Activated CD8-positive, alpha-beta memory T cell treated with anti-CD3 and anti-CD28 coated beads for 36 hours (primary cell): ENCODE measurements around the gene HOOK2. TPM values are rescaled to one million over a fixed set of nuclear protein-coding genes. Genes with fewer than 3 reads are reported as not detected.

Experiments
- CTCF ChIA-PET: fragments of 350-600 bp; sonication (Branson Sonifier 250); formaldehyde crosslinking; loops from one replicate; lab custom pipeline; 2021; ENCODE audit warnings: antibody characterized with exemption; lab: Charles Lee
- POLR2A ChIA-PET: fragments of 350-600 bp; sonication (Branson Sonifier 250); formaldehyde crosslinking; loops from one replicate; lab custom pipeline; 2021; ENCODE audit warnings: antibody characterized with exemption; lab: Charles Lee
- total RNA-seq, 2 experiments: library from RNA; stranded (reverse); gene quantifications; one replicate each; pipeline ENCODE4 v1.2.3, GENCODE V29; 2021

Gene HOOK2
- total RNA-seq, 2 experiments from 2014 or later: 12.9 to 13.1 TPM

DNA sequence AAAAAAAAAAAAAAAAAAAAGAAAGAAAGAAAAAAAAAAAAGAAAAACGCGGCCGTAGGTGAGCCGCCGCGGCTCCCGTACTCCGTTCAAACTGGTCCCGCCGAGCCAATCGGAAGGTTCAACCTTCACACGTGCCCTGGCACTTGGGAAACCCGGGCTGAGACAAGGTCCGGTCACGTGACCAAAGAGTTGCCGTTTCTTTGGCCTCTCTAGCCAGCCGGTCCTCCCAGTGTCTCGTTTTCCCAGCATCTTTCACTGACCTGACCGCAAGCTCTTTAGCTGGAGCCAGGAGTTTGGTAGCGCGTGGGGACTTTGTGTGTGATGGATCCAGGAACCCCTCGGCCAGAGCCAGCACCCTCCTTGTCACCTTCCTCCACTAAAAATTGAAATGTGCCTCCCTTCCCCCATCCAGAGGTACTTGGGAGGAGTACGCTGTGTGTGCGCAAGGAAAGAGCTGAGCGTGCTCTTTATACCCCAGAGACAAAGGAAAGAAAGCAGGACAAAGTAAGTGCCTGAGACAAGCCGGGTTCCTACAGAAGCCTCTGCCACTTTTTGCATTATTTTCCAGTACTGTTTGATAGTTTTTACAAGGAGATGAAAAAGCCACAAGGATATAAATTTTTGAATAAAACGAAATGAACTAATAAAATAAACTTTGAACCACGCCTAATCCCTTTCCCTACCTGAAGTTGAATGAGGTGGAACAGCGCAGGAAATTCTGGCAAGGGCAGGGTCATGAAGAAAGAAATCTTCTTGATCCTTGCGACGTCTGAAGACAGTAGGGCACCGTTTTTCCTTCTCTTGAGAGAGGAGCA, 52.6 kb downstream of the HOOK2 start:
- POLR2A ChIA-PET: interaction anchor here (0.6 to 3.7 kb wide), 9 partner anchors 10 to 409 kb away, joined by 3 to 39 read pairs (median 7); partner anchors contain the start of genes DHPS, RNASEH2A and TRIR
- CTCF ChIA-PET: interaction anchor here (0.9 to 2.5 kb wide), 9 partner anchors 11 to 125 kb away, joined by 3 to 13 read pairs (median 3); partner anchors contain the start of genes GET3, JUNB, RNASEH2A and TRIR

DNA sequence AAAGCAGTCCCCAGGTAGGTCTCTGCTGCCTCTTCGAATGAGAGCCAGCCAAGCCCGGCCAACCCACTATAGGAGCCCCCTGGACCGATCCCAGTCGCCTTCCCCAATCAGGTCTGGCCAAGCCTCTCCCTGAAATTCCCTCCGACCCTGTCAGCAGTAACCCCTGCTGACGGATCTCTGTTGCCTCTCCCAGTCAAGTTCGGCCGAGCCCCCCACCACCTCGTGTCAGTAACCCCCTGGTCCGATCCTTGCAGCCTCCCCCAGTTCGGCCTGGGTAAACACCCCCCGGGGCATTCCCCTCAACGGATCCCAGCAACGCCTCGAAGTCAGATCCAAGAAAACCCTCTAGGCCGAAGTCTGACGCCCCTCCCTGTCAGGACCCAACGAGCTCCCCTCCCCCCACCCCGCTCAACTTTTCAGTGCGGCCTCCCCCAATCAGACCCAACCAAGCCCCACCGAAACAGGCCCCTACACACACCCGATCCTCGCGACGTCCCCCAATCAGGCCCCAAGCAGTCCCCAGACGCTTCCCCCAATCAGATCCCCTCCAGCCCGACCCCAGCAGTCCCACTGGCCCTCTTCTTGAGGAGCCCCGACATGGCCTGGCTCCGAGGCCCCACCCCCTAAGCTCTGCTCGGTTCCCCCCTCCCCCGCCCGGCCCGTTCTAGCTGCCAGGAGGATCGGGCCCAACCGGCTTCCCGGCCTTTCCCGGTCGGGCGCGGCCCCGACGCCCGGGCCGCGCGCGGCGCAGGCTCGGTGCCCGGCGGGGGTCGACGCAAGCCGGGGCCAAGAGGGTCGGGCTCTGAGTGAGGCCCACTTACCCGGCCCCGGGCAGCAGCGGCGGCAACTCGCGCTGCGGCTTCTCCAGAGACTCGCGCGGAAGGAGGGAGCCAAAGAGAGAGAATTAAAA, 53.4 kb downstream of the HOOK2 start:
- ChIA-PET POLR2A (interaction anchor here (0.6 to 3.7 kb wide), 6 partner anchors 8 to 1286 kb away, joined by 3 to 39 read pairs (median 6); partner anchors contain the start of gene TRIR), CTCF (interaction anchor here (0.6 to 2.5 kb wide), 8 partner anchors 11 to 420 kb away, joined by 3 to 13 read pairs (median 4); partner anchors contain the start of genes GET3, JUNB, RNASEH2A and TRIR)

DNA sequence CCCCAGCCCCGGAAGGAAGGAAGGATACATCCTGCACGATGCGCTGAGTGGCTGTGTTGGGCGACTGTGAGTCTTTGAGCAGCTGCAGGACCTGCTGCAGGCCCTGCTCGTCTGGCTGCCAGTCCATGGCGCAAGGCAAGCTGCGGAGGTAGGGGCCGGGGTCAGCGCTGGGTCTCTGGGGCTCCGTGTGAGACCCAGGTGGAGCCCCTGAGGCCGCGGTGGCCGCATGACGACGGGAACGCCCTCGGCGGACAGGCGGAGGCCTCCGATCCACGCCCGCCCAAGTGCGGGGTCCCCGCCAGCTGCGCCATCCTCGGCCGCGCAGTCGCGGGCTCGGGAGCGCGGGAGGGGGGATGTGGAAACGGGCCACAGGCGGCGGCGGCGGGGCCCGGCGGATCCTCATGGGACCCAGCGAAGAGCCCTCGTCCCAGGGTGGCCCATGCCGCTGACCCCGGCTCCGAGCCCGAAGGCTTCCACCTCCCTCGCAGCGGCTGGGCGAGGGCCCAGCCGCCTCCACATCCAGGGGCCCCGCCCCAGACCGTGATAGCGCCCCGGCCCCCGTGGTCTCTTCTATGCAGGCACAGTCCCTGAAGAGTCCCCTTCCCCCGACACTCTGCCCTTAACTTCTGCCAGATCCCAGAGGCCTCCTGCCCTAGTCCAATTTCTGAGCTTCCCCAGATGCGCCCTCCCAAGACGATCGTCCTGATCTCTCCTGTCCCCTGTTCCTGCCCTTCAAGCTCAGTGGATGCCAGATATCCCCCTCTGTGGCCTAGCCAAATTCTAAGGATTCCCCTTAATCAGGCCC, 54.3 kb downstream of the HOOK2 start:
- ChIA-PET CTCF (interaction anchor here (0.8 to 1.2 kb wide), 2 partner anchors 10 to 39 kb away, joined by 3 to 5 read pairs; no protein-coding TSS in a partner anchor), POLR2A (interaction anchor here (0.6 to 3.7 kb wide), 4 partner anchors 7 to 1286 kb away, joined by 3 to 39 read pairs (median 4); partner anchors contain the start of gene TRIR)

DNA sequence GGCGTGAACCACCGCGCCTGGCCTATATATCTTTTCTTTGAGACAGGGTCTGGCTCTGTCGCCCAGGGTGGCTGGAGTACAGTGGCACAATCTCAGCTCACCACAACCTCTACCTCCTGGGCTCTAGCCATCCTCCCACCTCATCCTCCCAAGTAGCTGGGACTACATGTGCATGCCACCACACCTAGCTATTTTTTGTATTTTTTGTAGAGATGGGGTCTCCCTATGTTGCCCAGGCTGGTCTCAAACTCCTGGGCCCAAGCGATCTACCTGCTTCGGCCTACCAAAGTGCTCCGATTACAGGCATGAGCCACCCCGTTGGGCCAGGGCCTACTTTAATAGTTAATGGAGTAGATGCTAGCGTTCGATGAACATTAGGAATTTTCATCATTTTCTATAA, 55.1 kb downstream of the HOOK2 start:
- ChIA-PET POLR2A (no interaction called here), CTCF (interaction anchor here (1.3 kb wide), 1 partner anchor 13 kb away, joined by 4 read pairs; no protein-coding TSS in a partner anchor)

DNA sequence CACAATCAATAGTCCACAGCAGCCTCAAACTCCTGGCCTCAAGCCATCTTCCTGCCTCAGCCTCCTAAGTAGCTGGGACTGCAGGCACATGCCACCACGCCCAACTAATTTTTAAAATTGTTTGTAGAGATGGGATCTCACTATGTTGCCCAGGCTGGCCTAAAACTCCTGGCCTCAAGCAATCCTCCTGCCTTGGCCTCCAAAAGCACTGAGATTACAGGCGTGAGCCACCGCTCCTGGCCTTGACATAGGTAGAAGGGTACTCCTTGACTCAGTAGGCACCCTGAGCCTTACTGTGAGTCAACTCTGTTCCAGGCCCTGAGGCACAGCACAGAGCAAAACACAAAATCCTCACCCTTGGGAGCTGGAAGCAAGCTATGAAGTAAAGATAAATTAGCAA, 59.4 kb downstream of the HOOK2 start:
- ChIA-PET POLR2A (interaction anchor here (0.6 to 1.5 kb wide), 2 partner anchors 18 to 537 kb away, joined by 5 read pairs; no protein-coding TSS in a partner anchor), CTCF (interaction anchor here (1.0 to 1.8 kb wide), 3 partner anchors 25 to 44 kb away, joined by 3 to 5 read pairs (median 4); no protein-coding TSS in a partner anchor)

DNA sequence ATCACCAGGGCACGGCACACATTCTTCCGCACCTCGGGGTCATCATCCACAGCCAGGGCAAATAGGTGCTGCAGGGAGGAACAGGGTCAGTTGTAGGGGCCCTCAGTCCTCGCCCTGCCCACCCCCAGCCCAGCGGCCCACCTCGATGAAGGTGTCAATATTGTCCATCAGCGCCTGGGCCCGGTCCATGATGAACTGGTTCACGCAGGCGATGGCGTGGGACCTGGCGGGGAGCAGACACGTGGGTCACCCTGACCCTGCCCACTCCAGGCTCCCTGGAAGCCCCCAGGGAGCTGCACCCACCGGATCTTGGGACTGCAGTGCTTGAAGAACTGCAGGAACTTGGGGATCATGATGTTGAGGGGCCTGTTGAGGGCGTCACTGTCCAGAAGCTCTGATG, 60.2 kb downstream of the HOOK2 start:
- POLR2A ChIA-PET: interaction anchor here (0.6 to 1.5 kb wide), 2 partner anchors 19 to 536 kb away, joined by 5 read pairs; no protein-coding TSS in a partner anchor
- CTCF ChIA-PET: interaction anchor here (1.0 kb wide), 2 partner anchors 42 to 45 kb away, joined by 3 to 4 read pairs; no protein-coding TSS in a partner anchor

DNA sequence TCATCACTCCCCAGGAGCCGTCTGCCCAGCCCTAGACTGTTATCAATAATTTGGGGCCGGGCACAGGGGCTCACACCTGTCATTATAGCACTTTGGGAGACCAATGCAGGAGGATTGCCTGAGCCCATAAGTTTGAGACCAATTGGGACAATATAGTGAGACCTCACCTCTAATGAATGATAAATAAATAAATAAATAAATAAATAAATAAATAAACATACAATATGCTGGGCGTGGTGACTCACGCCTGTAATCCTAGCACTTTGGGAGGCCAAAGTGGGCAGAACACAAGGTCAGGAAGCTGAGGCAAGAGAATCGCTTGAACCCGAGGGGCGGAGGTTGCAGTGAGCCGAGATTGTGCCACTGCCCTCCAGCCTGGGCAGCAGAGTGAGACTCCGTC, 62.0 kb downstream of the HOOK2 start:
- ChIA-PET POLR2A (interaction anchor here (1.3 kb wide), 1 partner anchor 8 kb away, joined by 4 read pairs; no protein-coding TSS in a partner anchor), CTCF (interaction anchor here (0.6 kb wide), 1 partner anchor 59 kb away, joined by 3 read pairs; no protein-coding TSS in a partner anchor)

Other genes starting within 250 kb of the HOOK2 start
- gene ZNF564, start 224.1 kb downstream of the HOOK2 start, total RNA-seq: 1 to 10 TPM; 6.3 to 6.9 TPM
- 1 to 10 TPM; 7.1 to 8.1 TPM for gene ZNF490, start 164.7 kb downstream of the HOOK2 start, total RNA-seq
- gene ZNF791, start 164.6 kb downstream of the HOOK2 start, total RNA-seq: 10 to 100 TPM; 21.0 to 27.3 TPM
- 10 to 100 TPM; 96.6 to 98.2 TPM for gene MAN2B1, start 108.8 kb downstream of the HOOK2 start, total RNA-seq
- gene WDR83, start 108.7 kb downstream of the HOOK2 start, total RNA-seq: 10 to 100 TPM; 22.4 to 23.7 TPM
- 100 to 1,000 TPM; 100 to 106 TPM for gene DHPS, start 93.7 kb downstream of the HOOK2 start, total RNA-seq
- gene GNG14, start 87.6 kb downstream of the HOOK2 start, total RNA-seq: not detected
- gene FBXW9, start 78.9 kb downstream of the HOOK2 start, total RNA-seq: 10 to 100 TPM; 10.2 to 10.5 TPM
- gene TNPO2, start 51.6 kb downstream of the HOOK2 start, total RNA-seq: 100 to 1,000 TPM; 145 to 148 TPM
- gene TRIR, start 40.9 kb downstream of the HOOK2 start, total RNA-seq: 100 to 1,000 TPM; 225 to 233 TPM
- gene GET3, start 38.1 kb downstream of the HOOK2 start, total RNA-seq: 10 to 100 TPM; 90.8 to 91.0 TPM
- gene BEST2, start 23.8 kb downstream of the HOOK2 start, total RNA-seq: not detected
- gene JUNB, start 15.9 kb upstream of the HOOK2 start, total RNA-seq: 100 to 1,000 TPM; 262 TPM
- 100 to 1,000 TPM; 204 to 208 TPM for gene PRDX2, start 26.2 kb upstream of the HOOK2 start, total RNA-seq
- gene THSD8, start 26.5 kb upstream of the HOOK2 start, total RNA-seq: 10 to 100 TPM; 29.1 to 29.9 TPM
- gene RNASEH2A, start 31.0 kb upstream of the HOOK2 start, total RNA-seq: 10 to 100 TPM; 58.3 to 60.7 TPM
- gene RTBDN, start 59.0 kb upstream of the HOOK2 start, total RNA-seq: not detected
- under 1 TPM; 0.59 to 0.92 TPM for gene MAST1, start 63.0 kb upstream of the HOOK2 start, total RNA-seq
- gene DNASE2, start 105.9 kb upstream of the HOOK2 start, total RNA-seq: 10 to 100 TPM; 20.5 to 23.1 TPM
- gene KLF1, start 111.6 kb upstream of the HOOK2 start, total RNA-seq: under 1 TPM; 0.69 to 0.84 TPM
- 10 to 100 TPM; 55.2 to 57.2 TPM for gene GCDH, start 115.6 kb upstream of the HOOK2 start, total RNA-seq
- 1 to 10 TPM; 1.1 to 1.5 TPM for gene SYCE2, start 143.7 kb upstream of the HOOK2 start, total RNA-seq
- 100 to 1,000 TPM; 183 to 188 TPM for gene FARSA, start 158.2 kb upstream of the HOOK2 start, total RNA-seq
- 100 to 1,000 TPM; 805 to 809 TPM for gene CALR, start 163.1 kb upstream of the HOOK2 start, total RNA-seq
- 100 to 1,000 TPM; 216 to 220 TPM for gene RAD23A, start 170.3 kb upstream of the HOOK2 start, total RNA-seq
- gene GADD45GIP1, start 181.7 kb upstream of the HOOK2 start, total RNA-seq: 10 to 100 TPM; 38.9 to 40.8 TPM
- gene DAND5, start 194.0 kb upstream of the HOOK2 start, total RNA-seq: not detected
- gene NFIX, start 219.9 kb upstream of the HOOK2 start, total RNA-seq: 1 to 10 TPM; 2.2 to 3.5 TPM